B cell (primary cell): ENCODE measurements around the gene WFS1. TPM values are rescaled to one million over a fixed set of nuclear protein-coding genes. Genes with fewer than 3 reads are reported as not detected.

Experiments used
- ATAC-seq: fragments of 200-7000 bp; cut with Tn5 transposase; one replicate; pipeline ENCODE4 v1.10.0; 2021; ENCODE audit warnings: low read depth, mild to moderate bottlenecking, moderate number of reproducible peaks, moderate library complexity
- CTCF ChIA-PET: fragments of 350-600 bp; sonication (Branson Sonifier 250); formaldehyde crosslinking; loops from one replicate; lab custom pipeline; 2021; ENCODE audit warnings: antibody characterized with exemption, inconsistent platforms; lab: Charles Lee
- POLR2A ChIA-PET: fragments of 350-600 bp; sonication (Branson Sonifier 250); formaldehyde crosslinking; loops from one replicate; lab custom pipeline; 2021; ENCODE audit warnings: antibody characterized with exemption; lab: Charles Lee
- DNase-seq: peaks from one replicate; pipeline ENCODE4 v3.0.0; 2013
- H2AFZ ChIP-seq: 2 replicates; pipeline ENCODE4 v1.6.1; 2012; ENCODE audit warnings: mild to moderate bottlenecking, low read depth, low read length; ENCODE audit not compliant: insufficient read depth, poor library complexity, severe bottlenecking
- H3K27ac ChIP-seq, 2 donors: 1 replicate in 1 of 2; 2 replicates in 1 of 2; pipeline ENCODE4 v1.5.1; 2012 to 2013; ENCODE audit warnings: low read length in 2 of 2, mild to moderate bottlenecking in 2 of 2, moderate library complexity in 1 of 2
- H3K27me3 ChIP-seq, 4 experiments: fragments of 200-600 bp in 1 of 4; sonication (generic) in 1 of 4; replicated peaks in 1 of 4; 1 replicate in 2 of 4; 2 replicates in 2 of 4; pipeline versions ENCODE4 v1.6.1 to v1.7.0; 2013 to 2016; ENCODE audit warnings: low read length in 3 of 4, mild to moderate bottlenecking in 2 of 4, mixed read lengths in 1 of 4, moderate library complexity in 1 of 4; ENCODE audit not compliant: insufficient read depth in 4 of 4, control insufficient read depth in 3 of 4; ENCODE audit errors: control extremely low read depth in 1 of 4
- H3K36me3 ChIP-seq, 2 experiments: replicated peaks in 1 of 2; 1 replicate in 1 of 2; 2 replicates in 1 of 2; pipeline versions ENCODE4 v1.6.1 to v1.7.1; 2013; ENCODE audit warnings: low read length in 1 of 2; ENCODE audit not compliant: insufficient read depth in 2 of 2, control insufficient read depth in 1 of 2; ENCODE audit errors: control extremely low read depth in 1 of 2, extremely low read depth in 1 of 2
- H3K4me1 ChIP-seq, 2 donors: fragments of 200-600 bp in 1 of 2; sonication (generic) in 1 of 2; 1 replicate in 1 of 2; 2 replicates in 1 of 2; pipeline versions ENCODE4 v1.5.1 to v1.6.1; 2013 to 2017; ENCODE audit warnings: low read length in 2 of 2; ENCODE audit not compliant: control insufficient read depth in 2 of 2, insufficient read depth in 2 of 2
- H3K4me2 ChIP-seq: replicated peaks from 2 replicates; pipeline ENCODE3; 2012; ENCODE audit warnings: mild to moderate bottlenecking, low read depth, low read length; ENCODE audit not compliant: poor library complexity, severe bottlenecking
- H3K4me3 ChIP-seq, 5 experiments: fragments of 200-600 bp in 1 of 5; sonication (generic) in 1 of 5; 1 replicate in 3 of 5; 2 replicates in 2 of 5; pipeline versions ENCODE4 v1.5.1 to v1.7.0; 2011 to 2016; ENCODE audit warnings: low read length in 4 of 5, mild to moderate bottlenecking in 4 of 5, low read depth in 2 of 5, control low read depth in 1 of 5, moderate library complexity in 1 of 5; ENCODE audit not compliant: insufficient read depth in 1 of 5; ENCODE audit errors: control extremely low read depth in 1 of 5, extremely low read depth in 1 of 5
- H3K79me2 ChIP-seq: fragments of 200-600 bp; sonication (generic); one replicate; pipeline ENCODE4 v1.6.0; 2016; ENCODE audit warnings: low read length; ENCODE audit not compliant: control insufficient read depth, insufficient read depth
- H3K9ac ChIP-seq: fragments of 200-600 bp; sonication (generic); 2 replicates; pipeline ENCODE4 v1.6.1; 2017; ENCODE audit warnings: mild to moderate bottlenecking, low read length, moderate library complexity
- H3K9me3 ChIP-seq, 3 donors: one replicate each; pipeline versions ENCODE4 v1.6.1 to v1.7.1; 2013; ENCODE audit warnings: low read length in 2 of 3; ENCODE audit not compliant: control insufficient read depth in 2 of 3, insufficient read depth in 1 of 3; ENCODE audit errors: control extremely low read depth in 1 of 3
- H4K20me1 ChIP-seq: 2 replicates; pipeline ENCODE4 v1.6.0; 2012; ENCODE audit warnings: mild to moderate bottlenecking, low read length; ENCODE audit not compliant: insufficient read depth, control insufficient read depth, poor library complexity, severe bottlenecking
- H3K27ac Mint-ChIP-seq: one replicate; pipeline ENCODE4 v1.8.0; 2021; ENCODE audit warnings: mixed read lengths
- H3K27me3 Mint-ChIP-seq: one replicate; pipeline ENCODE4 v1.8.0; 2021; ENCODE audit warnings: mixed read lengths
- H3K4me1 Mint-ChIP-seq: one replicate; pipeline ENCODE4 v1.8.0; 2021; ENCODE audit warnings: mixed read lengths
- H3K4me3 Mint-ChIP-seq: one replicate; pipeline ENCODE4 v1.8.0; 2021; ENCODE audit warnings: mixed read lengths
- H3K9me3 Mint-ChIP-seq: one replicate; pipeline ENCODE4 v1.8.0; 2022; ENCODE audit warnings: mixed read lengths; ENCODE audit not compliant: insufficient read depth
- EZH2 ChIP-seq: IDR thresholded peaks from 2 replicates; pipeline ENCODE4 v1.6.1; 2012; ENCODE audit warnings: borderline replicate concordance, low read depth, mild to moderate bottlenecking, moderate library complexity, low read length; ENCODE audit not compliant: insufficient read depth, poor library complexity, severe bottlenecking
- WGBS: methylation state at CpG from one replicate; pipeline ENCODE4 v1.1.5; 2013; ENCODE audit warnings: missing lambda C conversion rate; ENCODE audit not compliant: insufficient coverage; 5-methylcytosine and 5-hydroxymethylcytosine counted together
- intact Hi-C: fragments of 100-400 bp; cut with micrococcal nuclease; formaldehyde crosslinking; loops from one replicate; pipeline ENCODE4 v1.10.0; 2022
- polyA plus RNA-seq: library from polyadenylated mRNA; depleted of rRNA; stranded (reverse); fragments of >200 nt; gene quantifications from 2 replicates; pipeline ENCODE4 v1.2.3, GENCODE V29; 2012
- total RNA-seq, 2 donors: library from RNA; stranded (reverse); fragments of 120-200 nt in 1 of 2; gene quantifications; 1 replicate in 1 of 2; 2 replicates in 1 of 2; pipeline versions ENCODE4 v1.2.3 to v1.2.4, GENCODE V29; 2013 to 2022
- TF ChIP-seq, protein P1 (sequence below): fragments of 200-600 bp; IDR thresholded peaks from one replicate; pipeline ENCODE4 v1.8.0; 2022; ENCODE audit warnings: antibody characterized with exemption, mild to moderate bottlenecking

The WFS1 gene
- total and polyA plus RNA-seq, 2 donors (not counting 1 experiment from before 2014, with no cell fraction given), result 5.8 to 6.7 TPM

DNA sequence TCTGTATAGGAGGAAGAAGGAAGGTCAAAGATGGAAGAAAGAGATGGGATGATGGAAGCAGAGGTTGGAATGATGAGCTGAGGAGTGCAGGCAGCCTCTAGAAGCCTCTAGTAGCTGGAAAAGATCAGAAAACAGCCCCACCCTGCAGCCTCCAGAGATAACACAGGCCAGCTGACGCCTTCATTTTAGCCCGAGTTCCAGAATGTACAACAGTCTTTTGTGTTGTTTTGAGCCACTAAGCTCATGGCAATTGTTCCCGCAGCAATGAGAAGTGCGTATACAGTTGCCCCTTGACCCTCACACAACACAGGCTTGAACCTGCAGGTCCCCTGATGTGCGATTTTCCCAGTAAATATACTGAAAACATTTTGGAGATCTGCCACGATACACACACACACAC lies 72.0 kb downstream of the WFS1 start:
- Histone ChIP-seq H2AFZ (no peak overlapping the region), H3K27ac (no peak overlapping the region), H3K79me2 (no peaks in the 10 kb centered on the region), H3K9ac (no peak overlapping the region), H4K20me1 (no peaks in the 10 kb centered on the region), H3K4me1 (peaks cover 12 to 13% of the 10 kb centered on the region in 2 donors), H3K36me3 (no peaks in the 10 kb centered on the region), H3K27me3 (peaks cover 0 to 26% (median 6%) of the 10 kb centered on the region in 4 experiments), H3K4me2 (no peak overlapping the region), H3K4me3 (no peak overlapping the region), H3K9me3 (peaks cover 0 to 16% (median 0%) of the 10 kb centered on the region in 3 donors)
- ATAC-seq (no peak), DNase-seq (no peak)
- H3K27ac Mint-ChIP-seq, result no peak overlapping the region
- no peak overlapping the region for H3K4me3 Mint-ChIP-seq
- CTCF ChIA-PET, result no interaction called here
- 91% methylated on average over 4 of the region's 6 CpGs for WGBS
- peaks cover 42% of the 10 kb centered on the region for H3K27me3 Mint-ChIP-seq
- POLR2A ChIA-PET, result no interaction called here
- intact Hi-C loops, result no loop called here
- TF ChIP-seq, protein P1, sequence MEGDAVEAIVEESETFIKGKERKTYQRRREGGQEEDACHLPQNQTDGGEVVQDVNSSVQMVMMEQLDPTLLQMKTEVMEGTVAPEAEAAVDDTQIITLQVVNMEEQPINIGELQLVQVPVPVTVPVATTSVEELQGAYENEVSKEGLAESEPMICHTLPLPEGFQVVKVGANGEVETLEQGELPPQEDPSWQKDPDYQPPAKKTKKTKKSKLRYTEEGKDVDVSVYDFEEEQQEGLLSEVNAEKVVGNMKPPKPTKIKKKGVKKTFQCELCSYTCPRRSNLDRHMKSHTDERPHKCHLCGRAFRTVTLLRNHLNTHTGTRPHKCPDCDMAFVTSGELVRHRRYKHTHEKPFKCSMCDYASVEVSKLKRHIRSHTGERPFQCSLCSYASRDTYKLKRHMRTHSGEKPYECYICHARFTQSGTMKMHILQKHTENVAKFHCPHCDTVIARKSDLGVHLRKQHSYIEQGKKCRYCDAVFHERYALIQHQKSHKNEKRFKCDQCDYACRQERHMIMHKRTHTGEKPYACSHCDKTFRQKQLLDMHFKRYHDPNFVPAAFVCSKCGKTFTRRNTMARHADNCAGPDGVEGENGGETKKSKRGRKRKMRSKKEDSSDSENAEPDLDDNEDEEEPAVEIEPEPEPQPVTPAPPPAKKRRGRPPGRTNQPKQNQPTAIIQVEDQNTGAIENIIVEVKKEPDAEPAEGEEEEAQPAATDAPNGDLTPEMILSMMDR, result no peak
- TF ChIP-seq EZH2, result no peak
- H3K4me1 Mint-ChIP-seq, result peaks cover 16% of the 10 kb centered on the region
- H3K9me3 Mint-ChIP-seq, result no peaks in the 10 kb centered on the region

DNA sequence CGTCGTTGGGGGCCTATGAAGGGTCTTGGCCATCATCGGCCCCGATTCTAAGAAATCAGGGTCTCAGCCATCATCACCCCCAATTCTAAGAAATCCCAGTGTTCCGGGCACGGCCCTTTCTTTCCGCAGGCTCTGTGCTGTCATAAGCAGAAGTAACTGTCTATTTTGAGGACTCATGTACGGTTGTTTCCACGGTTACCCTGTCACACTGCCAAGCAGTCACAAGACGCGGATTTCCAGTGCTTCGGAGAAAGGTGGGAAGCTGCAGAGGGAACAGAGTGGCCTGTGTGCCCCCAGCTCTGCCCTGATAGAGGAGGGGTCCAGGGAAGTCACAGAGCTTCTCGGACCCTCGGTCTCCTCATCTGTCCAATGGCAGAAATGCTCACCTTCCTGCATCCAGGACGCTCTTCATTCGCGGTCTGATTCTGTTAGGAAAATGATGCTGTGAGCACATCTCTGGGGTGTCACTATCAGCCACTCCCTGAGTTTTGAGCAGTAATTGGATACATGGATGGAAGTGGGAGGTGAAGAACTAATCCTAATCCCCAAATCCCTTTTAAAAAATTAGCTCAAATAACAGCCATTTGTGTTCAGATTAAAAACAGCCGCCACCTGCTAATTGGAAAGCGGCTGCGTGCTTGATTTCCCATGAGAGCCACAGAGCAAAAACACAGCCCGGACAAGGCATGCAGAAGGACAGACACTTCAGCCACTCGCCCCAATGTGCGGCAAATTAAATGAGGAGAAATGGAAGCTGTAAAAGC lies 73.1 kb downstream of the WFS1 start:
- Histone ChIP-seq H3K27ac (no peak overlapping the region), H2AFZ (no peak overlapping the region), H3K79me2 (no peaks in the 10 kb centered on the region), H3K9me3 (peaks cover 0 to 16% (median 0%) of the 10 kb centered on the region in 3 donors), H3K4me3 (no peak overlapping the region), H3K4me1 (peaks cover 7% of the 10 kb centered on the region in 2 donors), H4K20me1 (no peaks in the 10 kb centered on the region), H3K27me3 (peaks cover 0 to 18% (median 3%) of the 10 kb centered on the region in 4 experiments), H3K4me2 (no peak overlapping the region), H3K36me3 (no peaks in the 10 kb centered on the region), H3K9ac (no peak overlapping the region)
- no peak for TF ChIP-seq EZH2
- TF ChIP-seq, protein P1, result no peak
- intact Hi-C loops, result no loop called here
- Mint-ChIP-seq H3K27me3 (peaks cover 32% of the 10 kb centered on the region), H3K9me3 (no peaks in the 10 kb centered on the region), H3K4me1 (peaks cover 10% of the 10 kb centered on the region), H3K27ac (no peak overlapping the region), H3K4me3 (no peak overlapping the region)
- ATAC-seq (no peak), DNase-seq (no peak)
- ChIA-PET CTCF (interaction anchor here (1.3 kb wide), 1 partner anchor 15 kb away, joined by 6 read pairs; no protein-coding TSS in a partner anchor), POLR2A (no interaction called here)
- WGBS, result 78% methylated on average over 20 of the region's 23 CpGs
